Fibroblast of lung (primary cell): ENCODE measurements around the gene ALPK1. TPM values are rescaled to one million over a fixed set of nuclear protein-coding genes. Genes with fewer than 3 reads are reported as not detected.

Source experiments
- DNase-seq, 2 donors: peaks; one replicate each; pipeline versions ENCODE4 v3.0.0 to v3.0.0-alpha.2; 2010; ENCODE audit warnings: low read depth in 2 of 2
- H2AFZ ChIP-seq: 2 replicates; pipeline ENCODE4 v1.5.1; 2012; ENCODE audit warnings: low read length, control low read depth, inconsistent platforms
- H3K27ac ChIP-seq: 2 replicates; pipeline ENCODE4 v1.5.1; 2011; ENCODE audit warnings: low read length, control low read depth; ENCODE audit not compliant: insufficient read depth
- H3K27me3 ChIP-seq: 2 replicates; pipeline ENCODE4 v1.5.1; 2011; ENCODE audit warnings: mild to moderate bottlenecking, low read length; ENCODE audit not compliant: control insufficient read depth, insufficient read depth
- H3K36me3 ChIP-seq: 2 replicates; pipeline ENCODE4 v1.5.1; 2011; ENCODE audit warnings: low read length; ENCODE audit not compliant: control insufficient read depth, insufficient read depth
- H3K4me1 ChIP-seq: 2 replicates; pipeline ENCODE4 v1.5.1; 2011; ENCODE audit warnings: low read length; ENCODE audit not compliant: control insufficient read depth, insufficient read depth; ENCODE audit errors: extremely low read depth
- H3K4me2 ChIP-seq: 2 replicates; pipeline ENCODE4 v1.5.1; 2011; ENCODE audit warnings: low read length, control low read depth; ENCODE audit not compliant: insufficient read depth; ENCODE audit errors: extremely low read depth
- H3K4me3 ChIP-seq, 4 experiments: fragments of 200-600 bp in 1 of 4; sonication (generic) in 1 of 4; replicated peaks in 1 of 4; 2 replicates each; pipeline ENCODE4 v1.5.1; 2011 to 2016; ENCODE audit warnings: low read length in 4 of 4, low read depth in 3 of 4, mild to moderate bottlenecking in 3 of 4, control low read depth in 2 of 4, inconsistent platforms in 1 of 4, mixed read lengths in 1 of 4; ENCODE audit not compliant: insufficient read depth in 1 of 4; ENCODE audit errors: control extremely low read depth in 1 of 4
- H3K79me2 ChIP-seq: 2 replicates; pipeline ENCODE4 v1.5.1; 2012; ENCODE audit warnings: mild to moderate bottlenecking, low read length, inconsistent platforms; ENCODE audit not compliant: control insufficient read depth, insufficient read depth
- H3K9ac ChIP-seq: 2 replicates; pipeline ENCODE4 v1.5.1; 2011; ENCODE audit warnings: mild to moderate bottlenecking, low read length, control low read depth; ENCODE audit not compliant: insufficient read depth
- H3K9me3 ChIP-seq: 2 replicates; pipeline ENCODE4 v1.5.1; 2012; ENCODE audit warnings: low read depth, low read length; ENCODE audit not compliant: control insufficient read depth, insufficient read depth
- H4K20me1 ChIP-seq: 2 replicates; pipeline ENCODE4 v1.5.1; 2011; ENCODE audit warnings: low read length; ENCODE audit not compliant: control insufficient read depth, insufficient read depth; ENCODE audit errors: extremely low read depth
- EZH2 ChIP-seq: IDR thresholded peaks from 2 replicates; pipeline ENCODE4 v1.5.1; 2012; ENCODE audit warnings: low read length, control low read depth, mild to moderate bottlenecking; ENCODE audit errors: missing control alignments
- polyA plus RNA-seq, 2 donors: library from polyadenylated mRNA; depleted of rRNA in 1 of 2; stranded (reverse) in 1 of 2; unstranded in 1 of 2; fragments of >200 nt; gene quantifications; 2 replicates each; pipeline ENCODE4 v1.2.1, GENCODE V29; 2011 to 2012; ENCODE audit warnings: missing spikeins in 1 of 2
- total RNA-seq: library from RNA; depleted of rRNA; stranded (reverse); fragments of >200 nt; gene quantifications from 2 replicates; pipeline ENCODE4 v1.2.1, GENCODE V29; 2014
- TF ChIP-seq, protein P1 (sequence below), 2 donors: IDR thresholded peaks in 1 of 2; conservative IDR thresholded peaks in 1 of 2; 1 replicate in 1 of 2; 2 replicates in 1 of 2; pipeline ENCODE4 v1.5.1; 2011 to 2012; ENCODE audit warnings: low read length in 2 of 2, control low read depth in 1 of 2, inconsistent platforms in 1 of 2, low read depth in 1 of 2, mild to moderate bottlenecking in 1 of 2

ALPK1 gene
- total and polyA plus RNA-seq, 2 donors (not counting 1 experiment from before 2014, with no cell fraction given) = 9.3 to 50.2 TPM

DNA sequence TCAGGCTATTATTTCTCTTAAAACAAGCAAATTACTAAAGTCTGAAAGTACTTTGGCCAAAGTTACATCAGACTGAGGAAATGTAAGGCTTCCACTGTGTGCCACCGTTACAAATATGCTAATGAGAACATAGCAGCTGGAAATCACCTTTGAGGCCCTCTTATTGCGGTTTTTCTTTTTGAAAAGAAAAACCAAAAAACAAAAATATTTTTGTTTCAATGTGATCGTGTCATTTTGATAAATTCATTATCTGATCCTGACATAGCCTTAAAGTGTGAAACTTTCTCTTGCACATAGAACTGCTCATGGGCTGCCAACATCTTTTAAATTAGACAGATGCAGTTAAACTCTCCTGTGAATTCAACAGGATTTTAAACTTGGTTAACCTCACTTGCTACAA is 8.7 kb upstream of the ALPK1 start:
- H3K27me3 ChIP-seq = no peaks in the 10 kb centered on the region
- H3K9me3 ChIP-seq = no peaks in the 10 kb centered on the region
- H3K4me2 ChIP-seq = no peak overlapping the region
- no peaks in the 10 kb centered on the region for H4K20me1 ChIP-seq
- H3K4me3 ChIP-seq = no peak overlapping the region
- H3K4me1 ChIP-seq = peaks cover 2% of the 10 kb centered on the region
- no peak overlapping the region for H2AFZ ChIP-seq
- H3K9ac ChIP-seq = no peak overlapping the region
- H3K27ac ChIP-seq = no peak overlapping the region
- DNase-seq = no peak
- H3K79me2 ChIP-seq = no peaks in the 10 kb centered on the region
- H3K36me3 ChIP-seq = no peaks in the 10 kb centered on the region
- no peak for TF ChIP-seq EZH2
- TF ChIP-seq, protein P1, sequence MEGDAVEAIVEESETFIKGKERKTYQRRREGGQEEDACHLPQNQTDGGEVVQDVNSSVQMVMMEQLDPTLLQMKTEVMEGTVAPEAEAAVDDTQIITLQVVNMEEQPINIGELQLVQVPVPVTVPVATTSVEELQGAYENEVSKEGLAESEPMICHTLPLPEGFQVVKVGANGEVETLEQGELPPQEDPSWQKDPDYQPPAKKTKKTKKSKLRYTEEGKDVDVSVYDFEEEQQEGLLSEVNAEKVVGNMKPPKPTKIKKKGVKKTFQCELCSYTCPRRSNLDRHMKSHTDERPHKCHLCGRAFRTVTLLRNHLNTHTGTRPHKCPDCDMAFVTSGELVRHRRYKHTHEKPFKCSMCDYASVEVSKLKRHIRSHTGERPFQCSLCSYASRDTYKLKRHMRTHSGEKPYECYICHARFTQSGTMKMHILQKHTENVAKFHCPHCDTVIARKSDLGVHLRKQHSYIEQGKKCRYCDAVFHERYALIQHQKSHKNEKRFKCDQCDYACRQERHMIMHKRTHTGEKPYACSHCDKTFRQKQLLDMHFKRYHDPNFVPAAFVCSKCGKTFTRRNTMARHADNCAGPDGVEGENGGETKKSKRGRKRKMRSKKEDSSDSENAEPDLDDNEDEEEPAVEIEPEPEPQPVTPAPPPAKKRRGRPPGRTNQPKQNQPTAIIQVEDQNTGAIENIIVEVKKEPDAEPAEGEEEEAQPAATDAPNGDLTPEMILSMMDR (conservative IDR thresholded peaks at IDR 0.05 in 1 of 2, IDR thresholded peaks at IDR 0.05 in 1 of 2; ENCODE audit: low read depth in 1 of 2, low read length in 2 of 2) = no peak

DNA sequence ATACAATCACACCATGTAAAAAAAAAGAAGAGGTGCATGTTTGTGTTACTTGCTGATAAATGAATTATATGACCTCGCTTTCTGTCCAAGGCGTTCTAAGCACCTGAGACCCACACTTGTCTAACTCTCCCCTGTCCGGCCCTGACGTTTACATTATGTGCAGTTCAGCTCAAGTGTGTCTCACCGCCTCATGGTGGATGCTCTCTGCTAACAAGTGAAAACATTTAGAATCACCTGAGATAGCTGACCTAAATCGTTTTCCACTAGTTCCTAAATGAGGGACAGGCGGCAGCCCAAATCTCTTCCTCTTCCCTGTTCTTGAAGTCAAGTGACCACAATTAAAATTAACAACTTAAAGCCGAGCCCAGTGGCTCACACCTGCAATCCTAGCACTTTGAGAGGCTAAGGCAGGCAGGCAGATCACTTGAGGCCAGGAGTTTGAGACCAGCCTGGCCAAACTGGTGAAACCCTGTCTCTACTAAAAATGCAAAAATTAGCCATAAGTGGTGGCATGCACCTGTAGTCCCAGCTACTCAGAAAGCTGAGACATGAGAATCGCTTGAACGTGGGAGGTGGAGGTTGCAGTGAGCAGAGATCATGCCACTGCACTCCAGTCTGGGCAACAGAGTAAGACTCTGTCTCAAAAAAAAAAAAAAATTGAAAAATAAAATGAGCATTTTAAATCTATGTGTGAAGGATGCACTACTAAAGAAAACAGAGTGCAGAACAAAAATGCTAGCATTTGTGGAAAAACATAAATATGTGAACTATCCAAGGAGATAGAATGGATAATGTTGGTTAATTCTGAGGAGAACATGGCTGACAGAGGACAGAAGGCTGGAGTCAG is 7.5 kb upstream of the ALPK1 start:
- H3K79me2 ChIP-seq = no peaks in the 10 kb centered on the region
- no peak overlapping the region for H3K4me2 ChIP-seq
- H3K27ac ChIP-seq = no peak overlapping the region
- H3K4me1 ChIP-seq = no peaks in the 10 kb centered on the region
- no peaks in the 10 kb centered on the region for H3K9me3 ChIP-seq
- H3K4me3 ChIP-seq = no peak overlapping the region
- H4K20me1 ChIP-seq = no peaks in the 10 kb centered on the region
- H3K9ac ChIP-seq = no peak overlapping the region
- H3K36me3 ChIP-seq = no peaks in the 10 kb centered on the region
- no peak overlapping the region for H2AFZ ChIP-seq
- no peak for DNase-seq
- no peaks in the 10 kb centered on the region for H3K27me3 ChIP-seq
- TF ChIP-seq, protein P1 (conservative IDR thresholded peaks at IDR 0.05 in 1 of 2, IDR thresholded peaks at IDR 0.05 in 1 of 2; ENCODE audit: low read depth in 1 of 2, low read length in 2 of 2) = no peak
- no peak for TF ChIP-seq EZH2

DNA sequence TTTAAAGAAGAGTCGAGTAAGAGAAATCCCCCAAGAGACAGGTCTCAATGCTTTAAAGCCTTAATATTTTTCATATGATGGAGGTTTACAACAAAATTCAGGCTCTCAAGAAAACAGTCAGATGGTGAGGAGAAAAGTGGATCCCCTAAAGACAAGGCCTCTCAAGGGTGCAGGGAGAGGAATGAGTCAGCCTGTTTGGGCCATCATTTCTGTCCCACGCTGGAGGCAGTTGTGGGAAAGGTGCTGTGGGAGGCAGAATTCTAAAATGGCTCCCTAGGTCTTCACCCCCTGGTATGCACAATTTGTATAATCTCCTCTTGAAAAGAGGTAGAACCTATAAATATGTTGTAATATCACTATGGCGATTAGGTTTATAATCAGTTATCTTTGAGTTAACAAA is 6.8 kb upstream of the ALPK1 start:
- Histone ChIP-seq H3K27ac (no peak overlapping the region), H3K9me3 (no peaks in the 10 kb centered on the region), H3K4me1 (no peaks in the 10 kb centered on the region), H3K27me3 (no peaks in the 10 kb centered on the region), H3K4me2 (no peak overlapping the region), H3K9ac (no peak overlapping the region), H2AFZ (no peak overlapping the region), H4K20me1 (no peaks in the 10 kb centered on the region), H3K79me2 (no peaks in the 10 kb centered on the region), H3K36me3 (no peaks in the 10 kb centered on the region), H3K4me3 (no peak overlapping the region)
- TF ChIP-seq, protein P1 (conservative IDR thresholded peaks at IDR 0.05 in 1 of 2, IDR thresholded peaks at IDR 0.05 in 1 of 2; ENCODE audit: low read depth in 1 of 2, low read length in 2 of 2) = no peak
- TF ChIP-seq EZH2 = no peak
- no peak for DNase-seq
